Peyer's patch (tissue), 4 donors: ENCODE measurements around the gene ANKH.

Experiments used
- CTCF ChIP-seq, 6 experiments: fragments of 450-650 bp in 4 of 6; fragments of 200-600 bp in 2 of 6; sonication (generic) in 1 of 6; IDR thresholded peaks; one replicate each; pipeline ENCODE4 v1.5.1; 2017 to 2019; ENCODE audit warnings: antibody characterized with exemption in 6 of 6, mild to moderate bottlenecking in 3 of 6, moderate library complexity in 1 of 6
- POLR2A ChIP-seq, 2 donors: fragments of 450-650 bp; IDR thresholded peaks; one replicate each; pipeline ENCODE4 v1.5.1; 2017; ENCODE audit warnings: antibody characterized with exemption in 2 of 2, mild to moderate bottlenecking in 2 of 2, moderate library complexity in 2 of 2

- TF ChIP-seq CTCF (IDR thresholded peaks at IDR 0.05) (no peak), POLR2A (IDR thresholded peaks at IDR 0.05) (peak; percentile 94 to 96)
Observed at GRCh38 chr5:14664270-14665100, 207.1 kb downstream of the ANKH start, which contains the start of gene OTULIN.
